H1 (cell line): ENCODE results near the gene MFAP5. TPM values are rescaled to one million over a fixed set of nuclear protein-coding genes. Genes with fewer than 3 reads are reported as not detected.

ENCODE experiments used
- ASH2L ChIP-seq: fragments of 200-600, 300-600 bp; sonication (generic); IDR thresholded peaks from one replicate; pipeline ENCODE4 v1.7.1; 2017; ENCODE audit warnings: low read length
- GTF2F1 ChIP-seq: IDR thresholded peaks from 2 replicates; pipeline ENCODE4 v1.6.1; 2012; ENCODE audit warnings: low read depth, low read length, improper control_type of control experiment, borderline replicate concordance
- RAD21 ChIP-seq, 2 experiments: IDR thresholded peaks in 1 of 2; conservative IDR thresholded peaks in 1 of 2; 2 replicates each; pipeline ENCODE4 v1.6.1; 2011; ENCODE audit warnings: low read depth in 2 of 2, low read length in 2 of 2, improper control_type of control experiment in 1 of 2, inconsistent platforms in 1 of 2, mild to moderate bottlenecking in 1 of 2, moderate library complexity in 1 of 2
- SP1 ChIP-seq: IDR thresholded peaks from 2 replicates; pipeline ENCODE4 v1.6.1; 2011; ENCODE audit warnings: low read depth, low read length
- TAF1 ChIP-seq: IDR thresholded peaks from 2 replicates; pipeline ENCODE4 v1.6.1; 2011; ENCODE audit warnings: mild to moderate bottlenecking, low read depth, low read length
- TBP ChIP-seq: IDR thresholded peaks from 2 replicates; pipeline ENCODE4 v1.6.1; 2011; ENCODE audit warnings: low read depth, low read length, improper control_type of control experiment
- polyA plus RNA-seq, 7 experiments: library from polyadenylated mRNA; depleted of rRNA in 3 of 7; stranded (reverse) in 5 of 7; unstranded in 2 of 7; fragments of >200 nt in 5 of 7; fragments of 200-250 nt in 2 of 7; gene quantifications; 1 replicate in 5 of 7; 2 replicates in 1 of 7; 4 replicates in 1 of 7; pipeline versions ENCODE4 v1.2.1 to v1.2.3, GENCODE V29; 2011 to 2013; ENCODE audit warnings: missing spikeins in 2 of 7, mixed read lengths in 2 of 7
- total RNA-seq: library from RNA; stranded (reverse); fragmentation: NEBNext Ultra II Directional; extraction: Animal tissue kit (Norgen Biotek cat#: 25700); gene quantifications from 2 replicates; pipeline ENCODE4 v1.2.1, GENCODE V29; 2021

Gene MFAP5
- total and polyA plus RNA-seq, 2 of the 8 experiments (the other 6 are each of a cell fraction or from before 2014, with no cell fraction given), result 0.60 to 0.86 TPM

GRCh38 chr12:8678661-8679111 lies 16.1 kb upstream of the MFAP5 start (continued):
- TF ChIP-seq RAD21 (IDR thresholded peaks at IDR 0.05 in 1 of 2, conservative IDR thresholded peaks at IDR 0.05 in 1 of 2; ENCODE audit: low read depth in 2 of 2, low read length in 2 of 2), result no peak
- no peak for TF ChIP-seq TBP
- no peak for TF ChIP-seq SP1
- TF ChIP-seq TAF1, result no peak
- no peak for TF ChIP-seq GTF2F1
- no peak for TF ChIP-seq ASH2L
- TF ChIP-seq, all 59 proteins: peak for 0
